Right ventricle myocardium superior (tissue), 1 donor: ENCODE data around the gene SHMT1. TPM values are rescaled to one million over a fixed set of nuclear protein-coding genes. Genes with fewer than 3 reads are reported as not detected.
A peak's percentile ranks its signal among the peaks of the same experiment; 100 is the strongest.
"Not testable (repeated sequence)": the region's sequence is repeated elsewhere in the genome, so short reads cannot be mapped to it uniquely, and the experiment has no call there.

Experiments used
- ATAC-seq: fragments of 200-7000 bp; cut with Tn5 transposase; one replicate; pipeline ENCODE4 v1.9.1; 2020; ENCODE audit warnings: mild to moderate bottlenecking; ENCODE audit not compliant: poor library complexity
- DNase-seq: peaks from one replicate; pipeline ENCODE4 v3.0.0-alpha.2; 2020
- intact Hi-C: fragments of 100-400 bp; cut with DNase I; formaldehyde crosslinking; loops from one replicate; pipeline ENCODE4 v1.11.2; 2022
- total RNA-seq: library from RNA; stranded (reverse); fragmentation: NEBNext Ultra II Directional; extraction: Animal tissue kit (Norgen Biotek cat#: 25700); gene quantifications from one replicate; pipeline ENCODE4 v1.2.1, GENCODE V29; 2021
- donor health status: DM: no; HTN: yes; CAD: no; lungs with severe emphysema.

Gene SHMT1
- total RNA-seq, 1 donor from 2014 or later, result 10.0 TPM

- ATAC-seq, DNase-seq, intact Hi-C loops: not testable (repeated sequence)
These were observed 25.2 kb downstream of the SHMT1 start for GRCh38 chr17:18338158-18338557.

GRCh38 chr17:18332909-18333489 lies 30.4 kb downstream of the SHMT1 start:
- ATAC-seq (no peak), DNase-seq (no peak)
- intact Hi-C loops, result no loop called here

- no peak for ATAC-seq
- DNase-seq, result no peak
- intact Hi-C loops, result no loop called here
These were observed 31.5 kb downstream of the SHMT1 start for GRCh38 chr17:18331879-18332278.

GRCh38 chr17:18328643-18329204 lies 34.6 kb downstream of the SHMT1 start:
- DNase-seq (no peak), ATAC-seq (no peak)
- intact Hi-C loops, result no loop called here

- ATAC-seq (no peak), DNase-seq (no peak)
- intact Hi-C loops, result no loop called here
These were observed 35.8 kb downstream of the SHMT1 start for GRCh38 chr17:18327556-18327955.

DNA sequence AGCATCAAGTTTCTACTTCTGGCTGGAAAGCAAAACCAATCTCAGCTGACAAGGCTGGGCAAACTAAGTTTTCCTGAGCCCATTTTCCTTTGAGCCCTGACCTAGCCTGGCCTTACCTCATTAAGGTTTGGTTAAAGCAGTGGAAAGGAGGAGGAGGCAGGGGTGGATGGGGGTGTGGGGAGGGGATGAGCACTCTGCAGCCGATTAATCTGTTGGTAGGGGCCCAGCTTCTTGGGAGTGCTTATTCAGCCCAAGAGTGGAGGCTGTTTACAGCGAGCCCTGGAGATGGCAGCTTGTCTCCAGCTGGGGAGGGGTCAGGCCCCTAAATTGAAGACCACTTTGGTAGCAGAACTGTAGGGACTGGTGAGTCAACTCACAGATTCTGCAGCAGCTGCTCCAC lies 36.3 kb downstream of the SHMT1 start:
- intact Hi-C loops, result no loop called here
- DNase-seq (no peak), ATAC-seq (no peak)

DNA sequence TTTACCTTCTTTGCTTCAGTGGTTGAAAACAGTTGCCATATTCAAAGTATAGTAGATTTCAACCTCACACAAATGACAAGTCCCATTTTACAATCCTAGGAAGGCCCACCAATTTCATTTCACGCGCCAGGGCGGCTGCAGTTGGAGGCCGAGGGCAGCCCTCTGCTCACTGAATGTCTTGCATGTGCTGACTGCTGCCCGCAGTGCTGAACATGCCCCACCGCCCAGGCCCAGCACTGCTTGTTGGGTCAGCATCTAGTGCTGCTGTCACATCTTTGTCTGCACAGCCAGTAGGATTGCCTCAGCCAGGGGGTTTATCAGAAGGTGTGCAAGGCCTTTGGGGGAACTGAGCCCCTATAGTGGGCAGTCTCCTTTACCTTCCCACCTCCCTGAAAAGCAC lies 36.8 kb downstream of the SHMT1 start:
- intact Hi-C loops, result no loop called here
- ATAC-seq (no peak), DNase-seq (no peak)

DNA sequence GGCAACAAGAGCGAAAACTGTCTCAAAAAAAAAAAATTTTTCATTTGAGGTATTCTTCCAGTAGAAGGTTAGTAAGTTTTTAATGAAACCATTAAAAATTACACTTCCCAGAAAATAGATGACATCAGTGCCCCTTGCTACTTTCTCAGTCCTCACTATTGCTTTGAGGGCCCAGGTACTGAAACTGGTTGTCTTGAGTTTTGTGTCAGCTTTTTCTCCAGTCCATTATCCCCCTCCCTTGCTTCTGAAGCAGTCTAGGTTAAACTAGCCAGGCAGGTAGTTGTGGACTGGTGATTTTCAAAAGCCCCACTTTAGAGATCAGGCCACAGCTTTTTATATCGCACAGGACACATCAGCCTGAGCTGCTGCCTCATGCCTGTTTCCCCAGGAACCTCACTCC lies 37.3 kb downstream of the SHMT1 start:
- ATAC-seq, result no peak
- no peak for DNase-seq
- intact Hi-C loops, result no loop called here

DNA sequence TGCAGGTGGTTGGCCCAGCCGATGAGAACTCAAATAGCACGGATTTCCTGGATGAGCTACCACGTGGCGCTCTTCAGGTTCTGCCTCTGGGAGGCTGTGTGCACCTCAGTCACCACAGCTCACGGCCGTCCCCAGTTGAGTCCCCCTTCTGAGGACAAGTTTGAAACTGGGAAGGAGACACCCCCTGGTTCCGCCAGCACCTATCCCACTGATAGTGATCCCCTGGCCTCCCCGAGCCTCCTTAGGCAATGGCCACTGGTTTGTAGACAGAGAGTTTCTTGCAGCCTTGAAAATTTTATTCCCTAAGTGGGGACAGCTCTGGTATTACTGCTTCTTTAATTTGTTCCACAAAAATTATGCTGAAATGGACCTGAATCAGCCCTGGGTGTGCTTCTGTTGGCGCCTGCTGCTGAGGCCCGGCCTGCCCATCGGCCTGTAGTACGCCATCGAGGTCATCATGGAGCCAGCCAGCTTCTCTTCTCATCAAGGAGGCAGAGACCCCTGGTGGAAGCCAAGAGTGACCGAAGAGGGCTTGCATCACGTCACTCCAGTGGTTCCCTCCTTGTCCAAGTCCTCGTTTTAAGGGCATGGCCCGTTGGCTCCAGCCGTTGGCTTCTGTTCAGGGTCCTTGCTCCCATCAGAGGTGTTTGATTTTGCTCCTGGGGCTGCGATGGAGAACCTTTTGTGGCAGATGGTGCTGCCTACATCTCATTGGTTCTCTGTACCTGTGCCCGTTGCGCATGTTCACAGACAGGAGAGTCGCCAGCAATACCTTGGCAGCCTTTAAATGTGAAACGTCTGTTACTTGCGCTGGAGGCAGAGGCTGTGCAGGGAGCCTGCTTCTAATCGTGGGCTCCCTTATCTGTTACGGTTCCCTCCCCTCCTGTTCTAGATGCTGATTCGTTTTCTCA lies 39.0 kb downstream of the SHMT1 start:
- ATAC-seq (no peak), DNase-seq (no peak)
- intact Hi-C loops, result no loop called here

GRCh38 chr17:18323507-18324139 lies 39.7 kb downstream of the SHMT1 start:
- intact Hi-C loops, result no loop called here
- ATAC-seq, result no peak
- no peak for DNase-seq

DNA sequence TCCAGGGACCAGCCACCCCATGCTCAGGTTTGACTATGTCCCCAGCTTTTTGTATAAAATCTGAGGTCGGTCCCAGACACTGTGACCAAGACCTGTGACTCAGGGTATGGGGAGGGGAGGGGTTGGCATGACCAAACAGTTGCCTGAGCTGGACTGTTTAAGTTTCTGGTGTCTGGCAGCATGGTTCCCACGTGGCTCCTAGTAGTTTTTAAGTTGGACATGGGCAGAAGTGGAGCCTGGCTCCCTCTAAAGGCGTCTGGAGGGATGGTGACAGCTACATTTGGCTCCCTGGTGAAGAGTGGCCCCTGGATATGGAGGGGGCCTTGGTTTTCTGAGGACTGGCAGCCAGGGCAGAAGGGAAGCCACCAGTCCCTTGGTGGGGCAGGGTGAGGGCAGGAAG lies 40.3 kb downstream of the SHMT1 start:
- intact Hi-C loops, result no loop called here
- no peak for ATAC-seq

DNA sequence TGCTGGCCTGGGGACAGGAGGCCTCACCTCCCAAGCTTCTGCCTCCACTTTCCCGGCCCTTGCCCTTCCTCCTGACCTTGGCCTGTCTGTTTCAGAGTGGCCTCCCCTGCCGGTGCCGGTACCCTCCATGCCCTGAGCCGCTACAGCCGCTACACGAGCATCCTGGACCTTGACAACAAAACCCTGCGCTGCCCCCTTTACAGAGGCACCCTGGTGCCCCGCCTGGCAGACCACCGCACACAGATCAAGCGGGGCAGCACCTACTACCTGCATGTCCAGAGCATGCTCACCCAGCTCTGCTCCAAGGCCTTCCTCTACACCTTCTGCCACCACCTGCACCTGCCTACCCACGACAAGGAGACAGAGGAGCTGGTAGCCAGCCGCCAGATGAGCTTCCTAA lies 40.8 kb downstream of the SHMT1 start:
- no peak for ATAC-seq
- intact Hi-C loops, result no loop called here
- DNase-seq, result no peak

More for the DNA sequence above, 40.3 kb downstream of the SHMT1 start:
- no peak for DNase-seq

- no peak for DNase-seq
- no peak for ATAC-seq
- intact Hi-C loops, result no loop called here
These were observed 42.0 kb downstream of the SHMT1 start for GRCh38 chr17:18321309-18321708.

GRCh38 chr17:18320301-18320700 lies 43.0 kb downstream of the SHMT1 start:
- DNase-seq (no peak), ATAC-seq (no peak)
- intact Hi-C loops, result no loop called here

DNA sequence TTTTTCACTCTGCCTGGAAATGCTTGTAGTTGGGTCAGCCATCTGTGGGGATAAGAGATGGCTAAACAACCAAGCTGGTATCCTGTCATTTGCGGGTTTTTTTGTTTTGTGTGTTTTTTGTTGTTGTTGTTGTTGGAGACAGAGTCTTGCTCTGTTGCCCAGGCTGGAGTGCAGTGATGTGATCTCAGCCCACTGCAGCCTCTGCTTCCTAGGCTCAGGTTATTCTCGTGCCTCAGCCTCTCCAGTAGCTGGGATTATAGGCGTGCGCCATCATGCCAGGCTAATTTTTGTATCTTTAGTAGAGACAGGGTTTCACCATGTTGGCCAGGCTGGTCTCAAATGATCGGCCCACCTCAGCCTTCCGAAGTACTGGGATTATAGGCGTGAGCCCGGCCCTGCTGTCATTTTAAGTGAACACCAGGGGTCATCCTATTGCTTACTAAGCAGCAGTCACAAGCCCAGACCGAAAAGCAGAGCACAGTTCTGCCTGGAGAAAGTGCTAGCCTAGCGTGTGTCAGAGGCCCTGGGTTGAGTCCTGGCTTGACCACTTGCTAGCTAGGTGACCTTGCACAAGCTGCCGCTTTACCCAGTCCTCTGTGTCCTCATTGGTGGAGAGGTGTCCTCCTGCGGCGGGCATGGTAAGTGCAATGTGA lies 43.6 kb downstream of the SHMT1 start:
- intact Hi-C loops, result no loop called here
- DNase-seq (no peak), ATAC-seq (peak; percentile 22)

GRCh38 chr17:18318771-18319450 lies 44.4 kb downstream of the SHMT1 start:
- DNase-seq, result no peak
- ATAC-seq, result no peak

DNA sequence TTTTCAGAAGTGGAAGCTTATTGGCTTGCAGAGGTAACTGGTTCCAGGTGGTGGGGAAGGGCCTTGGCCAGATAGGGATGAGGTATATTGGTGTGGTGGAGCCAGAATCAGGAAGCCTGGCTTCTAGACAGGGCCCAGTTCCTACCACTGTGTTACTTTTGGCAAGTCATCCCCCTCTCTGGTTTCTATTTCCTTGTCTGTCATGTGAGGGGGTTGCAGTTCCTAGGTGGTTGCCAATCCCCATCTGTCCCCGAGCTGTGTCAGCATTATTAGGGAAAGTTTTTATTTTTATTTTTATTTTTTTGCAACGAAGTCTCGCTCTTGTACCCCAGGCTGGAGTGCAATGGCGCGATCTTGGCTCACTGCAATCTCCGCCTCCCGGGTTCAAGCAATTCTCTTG lies 45.2 kb downstream of the SHMT1 start:
- ATAC-seq (no peak), DNase-seq (no peak)
- intact Hi-C loops, result no loop called here

More at GRCh38 chr17:18318771-18319450, 44.4 kb downstream of the SHMT1 start:
- intact Hi-C loops, result no loop called here

DNA sequence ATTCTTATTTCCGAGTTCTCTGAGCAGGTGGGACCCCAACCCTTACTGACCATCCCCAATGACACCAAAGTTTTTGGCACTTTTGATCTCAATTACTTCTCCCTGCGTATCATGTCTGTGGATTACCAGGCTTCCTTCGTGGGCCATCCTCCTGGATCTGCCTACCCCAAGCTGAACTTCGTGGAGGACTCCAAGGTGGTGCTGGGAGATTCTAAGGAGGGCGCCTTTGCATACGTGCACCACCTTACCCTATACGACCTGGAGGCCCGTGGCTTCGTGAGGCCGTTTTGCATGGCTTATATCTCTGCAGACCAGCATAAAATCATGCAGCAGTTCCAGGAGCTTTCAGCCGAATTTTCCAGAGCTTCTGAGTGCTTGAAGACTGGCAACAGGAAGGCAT lies 47.4 kb downstream of the SHMT1 start:
- intact Hi-C loops, result no loop called here
- DNase-seq (no peak), ATAC-seq (no peak)

DNA sequence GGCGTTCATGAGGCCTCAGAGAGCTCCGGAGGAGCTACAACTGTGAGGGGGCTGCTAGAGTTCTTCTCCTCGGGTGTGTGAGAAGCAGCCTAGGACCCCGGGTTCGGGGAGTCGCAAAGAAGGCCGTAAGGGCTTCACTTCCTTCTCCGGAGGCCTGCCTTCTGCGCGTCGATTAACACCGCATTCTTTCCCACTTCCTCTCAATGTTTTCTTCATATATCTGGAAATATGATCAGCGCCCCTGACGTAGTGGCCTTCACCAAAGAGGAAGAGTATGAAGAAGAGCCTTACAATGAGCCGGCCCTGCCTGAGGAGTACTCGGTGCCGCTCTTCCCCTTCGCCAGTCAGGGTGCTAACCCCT lies 47.8 kb downstream of the SHMT1 start:
- no peak for ATAC-seq
- intact Hi-C loops, result no loop called here
- no peak for DNase-seq
